ENCODE data around the gene DCLRE1B.
A peak's percentile ranks its signal among the peaks of the same experiment; 100 is the strongest.

Gene DCLRE1B

DNA sequence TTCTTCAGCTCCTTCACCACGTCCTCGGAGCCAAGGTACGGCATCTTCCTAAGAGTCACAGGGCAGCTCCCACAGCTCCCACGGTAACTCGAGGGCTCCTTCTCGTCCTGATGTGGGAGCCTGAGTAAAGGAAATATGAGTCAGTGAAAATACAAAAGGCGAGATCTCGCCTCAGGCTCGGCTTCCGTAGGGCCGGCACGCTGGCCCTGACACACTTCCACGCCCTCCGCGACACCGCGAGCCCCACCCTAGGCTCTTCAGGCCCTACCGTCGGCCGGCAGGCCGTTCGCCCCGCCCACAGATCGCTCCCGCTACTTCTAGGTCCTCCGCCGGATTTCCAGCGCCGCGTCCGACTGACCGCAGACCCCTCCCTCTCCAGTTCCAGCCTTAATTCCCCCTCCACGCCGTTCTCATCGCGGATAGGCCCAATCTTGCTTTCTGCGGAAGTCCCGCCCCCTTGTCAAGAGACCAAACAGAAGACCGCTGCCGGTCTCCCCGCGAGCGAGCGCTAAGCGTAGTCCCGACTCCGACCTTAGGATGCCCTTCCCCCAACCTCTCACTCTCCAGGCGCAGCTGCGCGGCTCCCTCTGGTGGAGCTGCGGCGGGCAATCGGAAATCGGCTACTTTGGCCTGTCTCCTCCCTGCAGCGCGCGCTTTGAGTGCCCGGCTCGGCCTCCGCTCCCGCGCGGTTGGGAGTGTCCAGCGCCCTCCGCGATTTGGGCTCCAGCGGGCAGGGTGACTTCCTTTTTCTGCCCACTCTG is at the start of gene DCLRE1B, which contains the start of gene AP4B1:
Gene DCLRE1B (plus strand): TSS at position 653 of the 761 bp plus-strand sequence. CDS start 261 bp downstream, outside the sequence.
Gene AP4B1 (minus strand): TSS at position 126 of the 761 bp plus-strand sequence. CDS start 82 bp downstream, at position 44.
- DNase-seq (ENCODE audit: low spot score): peak; percentile 97

- no peak for DNase-seq (ENCODE audit: low spot score)
Observed at GRCh38 chr1:113855630-113856400, 49.3 kb upstream of the DCLRE1B start.

DNA sequence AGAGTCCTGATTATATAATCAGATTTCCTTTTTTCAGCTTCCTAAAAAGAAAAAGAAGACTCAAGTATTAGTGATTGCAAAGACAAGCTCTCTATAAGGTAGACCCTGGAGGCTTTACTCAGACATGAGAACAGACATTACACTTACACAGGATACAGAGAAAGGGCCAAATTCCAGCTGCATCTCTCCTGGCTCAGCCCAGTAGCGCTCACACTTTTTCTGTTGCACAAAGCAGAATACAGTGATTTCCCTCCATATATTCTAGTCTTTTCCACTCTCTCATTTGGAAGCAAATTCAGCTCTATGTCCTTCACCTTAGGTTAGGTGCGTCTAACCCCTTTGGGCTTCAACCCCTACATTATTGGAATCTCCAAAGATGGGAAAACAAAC is 48.7 kb upstream of the DCLRE1B start:
- DNase-seq (ENCODE audit: low spot score): no peak

GRCh38 chr1:113857776-113858175 is 47.4 kb upstream of the DCLRE1B start:
- no peak for DNase-seq (ENCODE audit: low spot score)

DNA sequence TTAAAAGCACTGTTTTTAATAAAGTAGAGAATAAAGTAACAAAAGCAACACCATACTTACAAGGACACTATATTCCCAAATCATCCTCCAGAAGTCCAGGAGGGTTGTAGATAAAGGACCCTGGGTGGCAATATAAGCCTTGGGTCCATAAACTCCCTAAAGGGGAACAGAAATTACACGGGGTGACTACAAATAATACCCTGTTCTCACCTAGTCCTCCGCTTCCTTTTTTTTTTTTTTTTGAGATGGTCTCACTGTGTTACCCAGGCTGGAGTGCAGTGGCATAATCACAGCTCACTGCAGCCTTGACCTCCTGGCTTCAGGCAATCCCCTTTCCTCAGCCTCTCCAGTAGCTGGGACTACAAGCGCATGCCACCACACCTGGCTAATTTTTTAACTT is 46.7 kb upstream of the DCLRE1B start:
- DNase-seq (ENCODE audit: low spot score): no peak

GRCh38 chr1:113858982-113859381 is 46.1 kb upstream of the DCLRE1B start:
- no peak for DNase-seq (ENCODE audit: low spot score)

DNA sequence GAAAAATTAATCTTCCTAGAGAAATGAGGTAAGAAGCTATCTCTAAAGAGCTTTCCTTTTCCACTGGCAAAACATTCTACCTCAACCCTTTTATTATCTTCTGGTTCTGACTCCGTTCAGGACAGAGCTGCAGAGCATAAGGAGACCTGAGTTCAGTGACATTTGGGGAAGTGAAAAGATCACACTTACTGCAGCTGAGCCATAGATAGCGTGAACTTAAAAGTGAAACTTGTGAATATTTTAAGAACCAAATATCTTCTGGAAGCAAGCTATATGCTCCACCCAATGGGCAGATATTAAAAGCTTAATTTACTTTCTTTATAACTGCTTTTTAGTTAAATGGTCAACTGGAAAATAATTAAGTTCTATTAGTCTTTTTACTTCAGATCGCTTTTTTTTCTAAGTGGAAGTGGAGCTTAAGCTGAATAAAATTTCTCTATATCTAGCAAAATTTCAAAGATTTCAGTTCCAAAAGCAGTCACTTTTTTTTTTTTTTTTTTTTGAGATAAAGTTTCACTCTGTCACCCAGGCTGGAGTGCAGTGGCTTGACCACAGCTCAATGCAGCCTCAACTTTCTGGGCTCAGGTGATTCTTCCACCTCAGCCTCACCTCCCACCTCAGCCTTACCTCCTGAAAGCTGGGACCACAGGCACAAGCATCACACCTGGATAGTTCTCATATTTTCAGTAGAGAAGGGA is 45.5 kb upstream of the DCLRE1B start:
- DNase-seq (ENCODE audit: low spot score): peak; percentile 25

GRCh38 chr1:113860891-113861290 is 44.2 kb upstream of the DCLRE1B start:
- DNase-seq (ENCODE audit: low spot score): no peak

GRCh38 chr1:113861641-113862040 is 43.5 kb upstream of the DCLRE1B start:
- no peak for DNase-seq (ENCODE audit: low spot score)

- no peak for DNase-seq (ENCODE audit: low spot score)
Observed at GRCh38 chr1:113868387-113869083, 36.6 kb upstream of the DCLRE1B start.

DNA sequence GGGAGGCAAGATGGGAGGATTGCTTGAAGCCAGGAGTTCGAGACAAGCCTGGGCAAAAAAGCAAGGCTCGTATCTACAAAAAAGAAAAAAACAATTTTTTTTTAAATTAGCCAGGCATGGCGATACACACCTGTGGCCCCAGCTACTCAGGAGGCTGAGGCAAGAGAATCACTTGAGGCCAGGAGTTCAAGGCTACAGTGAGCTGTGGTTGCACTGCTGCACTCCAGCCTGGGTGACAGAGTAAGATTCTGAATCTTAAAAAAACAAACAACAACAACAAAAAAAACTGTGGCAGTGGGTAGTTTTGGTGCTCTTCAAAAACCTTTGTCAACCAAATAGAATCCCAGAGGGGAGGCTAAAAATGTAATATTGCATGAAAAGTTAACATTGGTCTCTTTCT is 34.3 kb upstream of the DCLRE1B start:
- no peak for DNase-seq (ENCODE audit: low spot score)

DNA sequence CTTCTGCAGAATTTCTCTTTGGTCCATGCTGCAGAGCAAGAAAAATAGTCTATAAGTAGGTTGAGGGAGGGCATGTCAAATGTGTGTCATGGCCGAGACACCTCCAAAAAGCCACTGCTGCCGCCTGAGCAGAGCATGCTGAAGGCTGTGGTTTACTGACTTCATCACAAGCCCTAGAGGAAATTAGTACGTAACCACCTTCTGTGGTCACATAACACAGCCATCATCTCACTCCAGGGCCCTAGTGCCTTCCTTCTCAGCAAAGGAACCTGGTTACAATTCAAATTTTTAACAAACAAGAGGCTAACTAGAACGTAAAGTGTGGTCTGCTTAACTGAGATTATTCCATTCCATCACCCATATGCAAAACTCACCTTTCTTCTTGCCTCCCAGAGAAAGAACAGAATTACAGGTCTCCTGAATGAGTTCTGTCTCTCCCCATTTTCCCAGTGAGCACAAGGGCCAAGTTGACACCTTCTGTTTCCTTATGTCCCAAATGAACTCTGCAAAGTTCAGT is 33.5 kb upstream of the DCLRE1B start, which contains the start of gene PTPN22:
Gene PTPN22 (minus strand): TSS at position 116 of the 517 bp plus-strand sequence.
- DNase-seq (ENCODE audit: low spot score): peak; percentile 47

DNA sequence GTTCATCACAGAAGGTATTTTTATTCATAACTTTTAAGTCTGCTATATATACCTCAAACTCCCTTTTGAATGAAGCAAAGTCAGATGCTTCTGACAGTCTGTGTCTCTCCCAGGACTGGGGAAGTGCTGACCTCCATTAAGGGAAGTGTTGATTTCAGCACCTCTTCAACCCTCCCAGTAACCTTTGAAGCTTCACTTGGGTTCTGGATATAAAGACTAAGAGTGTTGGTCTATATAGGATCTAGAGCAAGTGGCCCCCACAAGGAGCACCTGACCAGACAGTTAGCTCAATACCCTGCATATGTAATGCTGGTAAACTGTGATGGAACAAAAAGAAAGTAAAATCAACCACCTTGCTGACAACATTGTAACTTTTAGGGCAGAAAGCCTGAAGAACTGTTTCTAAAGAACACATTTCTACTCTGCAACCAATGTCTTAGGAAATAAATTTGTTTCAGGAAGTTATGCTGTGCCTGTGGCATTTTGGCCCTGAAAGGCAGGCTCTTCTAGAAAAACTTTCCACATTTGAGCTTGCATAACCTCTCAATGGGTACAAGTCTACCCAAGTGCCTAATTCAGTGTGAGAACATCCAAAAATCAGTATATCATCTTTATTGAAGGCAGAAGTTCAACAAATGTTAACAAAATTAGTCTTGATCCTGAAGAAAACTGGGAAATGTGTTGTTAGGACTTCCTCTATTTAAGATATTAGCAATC is 32.7 kb upstream of the DCLRE1B start:
- no peak for DNase-seq (ENCODE audit: low spot score)

GRCh38 chr1:113874012-113874879 is 30.9 kb upstream of the DCLRE1B start:
- no peak for DNase-seq (ENCODE audit: low spot score)

GRCh38 chr1:113875714-113876113 is 29.4 kb upstream of the DCLRE1B start:
- DNase-seq (ENCODE audit: low spot score): no peak

DNA sequence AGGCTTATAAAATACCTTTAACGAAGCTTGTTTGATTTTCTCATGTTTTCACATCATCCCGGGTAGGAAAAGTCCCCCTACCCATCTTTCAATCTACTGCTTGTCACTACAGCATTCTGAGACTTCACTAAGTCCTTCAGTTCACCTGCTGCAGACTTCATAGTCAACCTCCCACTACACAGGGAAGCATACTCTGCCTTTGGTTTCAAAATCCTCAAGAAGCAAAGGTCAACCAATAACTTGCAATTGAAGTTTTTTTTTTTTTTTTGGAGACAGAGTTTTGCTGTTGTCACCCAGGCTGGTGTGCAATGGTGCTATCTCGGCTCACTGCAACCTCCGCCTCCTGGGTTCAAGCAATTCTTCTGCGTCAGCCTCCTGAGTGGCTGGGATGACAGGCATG is 28.9 kb upstream of the DCLRE1B start:
- no peak for DNase-seq (ENCODE audit: low spot score)

GRCh38 chr1:113879739-113880038 is 25.4 kb upstream of the DCLRE1B start:
- DNase-seq (ENCODE audit: low spot score): no peak

DNA sequence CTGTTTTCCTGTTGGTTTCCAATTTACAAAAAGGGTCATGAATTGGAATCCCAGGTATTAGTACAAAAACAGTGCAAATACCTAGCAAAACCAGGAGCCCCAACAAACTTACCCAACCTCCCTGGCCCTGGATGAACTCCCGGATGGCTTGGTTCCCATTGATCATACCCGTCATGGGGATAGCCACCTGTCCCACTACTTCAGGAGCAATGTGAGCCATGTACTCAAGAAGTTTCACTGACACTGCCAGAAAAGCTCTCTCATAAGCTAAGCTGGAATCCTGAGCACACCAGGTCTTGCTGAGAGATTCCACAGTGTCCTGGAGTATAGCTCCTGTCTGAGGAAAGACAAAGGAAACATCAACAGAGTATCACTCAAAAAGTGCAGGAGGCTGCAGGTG is 23.5 kb upstream of the DCLRE1B start:
- DNase-seq (ENCODE audit: low spot score): no peak

DNA sequence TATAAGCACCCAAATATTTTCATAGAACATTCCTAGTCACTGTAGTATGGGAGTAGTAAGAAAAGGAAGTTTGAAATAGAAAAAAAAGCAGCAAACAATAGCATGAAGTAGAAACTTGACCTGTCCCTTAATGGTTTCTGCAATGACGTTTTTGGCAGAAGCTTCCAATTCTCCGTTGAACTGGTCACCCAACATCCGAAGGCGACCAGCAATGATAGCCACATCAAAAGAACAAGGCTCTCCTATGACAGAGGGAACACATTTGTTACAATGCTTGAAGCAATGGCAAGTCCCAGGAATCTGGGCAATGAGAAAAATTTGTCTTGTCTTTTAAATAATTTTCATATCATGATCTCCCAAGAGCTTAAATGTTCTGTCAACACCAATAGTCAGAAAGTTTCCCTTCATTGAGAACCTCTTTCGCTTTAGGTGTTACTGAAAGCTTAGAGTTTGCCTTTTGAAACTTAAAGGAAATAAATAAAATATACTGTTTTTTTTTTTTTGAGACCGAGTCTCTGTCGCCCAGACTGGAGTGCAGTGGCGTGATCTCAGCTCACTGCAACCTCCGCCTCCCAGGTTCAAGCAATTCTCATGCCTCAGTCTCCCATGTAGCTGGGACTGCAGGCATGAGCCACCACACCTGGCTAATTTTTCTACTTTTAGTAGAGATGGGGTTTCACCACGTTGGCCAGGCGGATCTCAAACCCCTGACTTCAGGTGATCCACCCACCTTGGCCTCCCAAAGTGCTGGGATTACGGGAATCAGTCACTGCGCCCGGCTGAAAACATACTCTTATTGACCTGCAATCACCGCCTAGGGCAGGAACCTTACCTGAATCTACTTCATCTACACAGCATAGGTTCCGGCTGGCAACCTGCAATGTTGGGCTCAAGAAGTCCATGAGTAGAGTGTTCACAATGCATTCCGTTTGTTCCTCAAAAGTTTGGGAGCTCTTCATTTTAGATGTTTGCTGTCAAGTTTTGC is 18.4 kb upstream of the DCLRE1B start:
- no peak for DNase-seq (ENCODE audit: low spot score)
